PC-9 (cell line): Measurements from ENCODE around the gene ARFGEF3.

Experiments
- EZH2 ChIP-seq: fragments of 200-600 bp; sonication (generic); IDR thresholded peaks from 2 replicates; pipeline ENCODE4 v1.8.0; 2017; ENCODE audit warnings: antibody characterized with exemption, low read depth
- TF ChIP-seq, protein P1 (sequence below): fragments of 200-600 bp; sonication (generic); conservative IDR thresholded peaks from 2 replicates; pipeline ENCODE4 v1.6.1; 2017; ENCODE audit warnings: mixed run types, antibody characterized with exemption, mild to moderate bottlenecking, moderate library complexity

- TF ChIP-seq, protein P1, sequence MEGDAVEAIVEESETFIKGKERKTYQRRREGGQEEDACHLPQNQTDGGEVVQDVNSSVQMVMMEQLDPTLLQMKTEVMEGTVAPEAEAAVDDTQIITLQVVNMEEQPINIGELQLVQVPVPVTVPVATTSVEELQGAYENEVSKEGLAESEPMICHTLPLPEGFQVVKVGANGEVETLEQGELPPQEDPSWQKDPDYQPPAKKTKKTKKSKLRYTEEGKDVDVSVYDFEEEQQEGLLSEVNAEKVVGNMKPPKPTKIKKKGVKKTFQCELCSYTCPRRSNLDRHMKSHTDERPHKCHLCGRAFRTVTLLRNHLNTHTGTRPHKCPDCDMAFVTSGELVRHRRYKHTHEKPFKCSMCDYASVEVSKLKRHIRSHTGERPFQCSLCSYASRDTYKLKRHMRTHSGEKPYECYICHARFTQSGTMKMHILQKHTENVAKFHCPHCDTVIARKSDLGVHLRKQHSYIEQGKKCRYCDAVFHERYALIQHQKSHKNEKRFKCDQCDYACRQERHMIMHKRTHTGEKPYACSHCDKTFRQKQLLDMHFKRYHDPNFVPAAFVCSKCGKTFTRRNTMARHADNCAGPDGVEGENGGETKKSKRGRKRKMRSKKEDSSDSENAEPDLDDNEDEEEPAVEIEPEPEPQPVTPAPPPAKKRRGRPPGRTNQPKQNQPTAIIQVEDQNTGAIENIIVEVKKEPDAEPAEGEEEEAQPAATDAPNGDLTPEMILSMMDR, result no peak
- no peak for TF ChIP-seq EZH2
These were observed 220.9 kb downstream of the ARFGEF3 start for GRCh38 chr6:138382498-138383265.
